Measurements from ENCODE around the gene MRPL53. TPM values are rescaled to one million over a fixed set of nuclear protein-coding genes. Genes with fewer than 3 reads are reported as not detected.

Gene MRPL53
- total and polyA plus RNA-seq, 2 of the 13 experiments (the other 11 are each of a cell fraction or from before 2014, with no cell fraction given) = 34.3 to 51.9 TPM

DNA sequence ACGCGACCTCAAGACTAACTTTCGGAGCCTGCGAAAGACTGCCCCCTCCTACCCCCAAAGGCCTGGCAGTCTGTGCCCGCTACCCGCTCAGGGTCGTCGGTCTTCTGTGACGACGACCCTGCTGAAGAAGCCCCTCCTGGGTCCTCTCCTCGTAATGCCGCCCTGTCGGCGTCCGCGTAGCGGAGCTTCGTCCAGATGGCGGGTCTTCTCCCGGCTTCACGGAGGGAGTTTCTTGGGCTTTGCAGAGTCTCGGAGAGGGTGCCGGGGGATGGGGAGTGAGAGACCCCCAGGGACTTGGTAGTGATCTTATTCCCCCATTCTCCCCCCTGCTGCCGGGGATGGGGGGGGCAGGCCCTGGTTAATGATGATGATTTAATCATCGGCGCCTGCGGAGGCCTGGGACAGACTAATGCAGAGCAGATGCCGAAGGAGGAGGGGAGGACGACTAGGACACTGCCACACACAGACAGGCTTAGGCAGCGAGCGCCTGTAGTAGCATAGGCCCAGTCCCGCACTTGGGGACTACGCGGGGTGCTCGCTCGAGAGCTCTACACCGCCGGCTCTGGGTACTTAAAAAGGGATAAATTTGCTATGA is 35.5 kb upstream of the MRPL53 start (continued):
- TF ChIP-seq, protein P1, sequence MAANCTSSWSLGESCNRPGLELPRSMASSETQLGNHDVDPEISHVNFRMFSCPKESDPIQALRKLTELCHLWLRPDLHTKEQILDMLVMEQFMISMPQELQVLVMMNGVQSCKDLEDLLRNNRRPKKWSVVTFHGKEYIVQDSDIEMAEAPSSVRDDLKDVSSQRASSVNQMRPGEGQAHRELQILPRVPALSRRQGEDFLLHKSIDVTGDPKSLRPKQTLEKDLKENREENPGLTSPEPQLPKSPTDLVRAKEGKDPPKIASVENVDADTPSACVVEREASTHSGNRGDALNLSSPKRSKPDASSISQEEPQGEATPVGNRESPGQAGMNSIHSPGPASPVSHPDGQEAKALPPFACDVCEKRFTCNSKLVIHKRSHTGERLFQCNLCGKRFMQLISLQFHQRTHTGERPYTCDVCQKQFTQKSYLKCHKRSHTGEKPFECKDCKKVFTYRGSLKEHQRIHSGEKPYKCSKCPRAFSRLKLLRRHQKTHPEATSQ (CRISPR knock-in tag; IDR thresholded peaks at IDR 0.05; ENCODE audit: borderline replicate concordance) = no peak
- 0 out of 2 replicates have a peak, but pooled peaks have one; percentile 43 for TF ChIP-seq ESRRA (CRISPR knock-in tag; IDR thresholded peaks at IDR 0.05; ENCODE audit: low read depth)
- no peak for TF ChIP-seq RFXANK (CRISPR knock-in tag; IDR thresholded peaks at IDR 0.05)
- no peak for TF ChIP-seq JDP2 (CRISPR knock-in tag; IDR thresholded peaks at IDR 0.05; ENCODE audit: borderline replicate concordance)
- TF ChIP-seq, protein P2, sequence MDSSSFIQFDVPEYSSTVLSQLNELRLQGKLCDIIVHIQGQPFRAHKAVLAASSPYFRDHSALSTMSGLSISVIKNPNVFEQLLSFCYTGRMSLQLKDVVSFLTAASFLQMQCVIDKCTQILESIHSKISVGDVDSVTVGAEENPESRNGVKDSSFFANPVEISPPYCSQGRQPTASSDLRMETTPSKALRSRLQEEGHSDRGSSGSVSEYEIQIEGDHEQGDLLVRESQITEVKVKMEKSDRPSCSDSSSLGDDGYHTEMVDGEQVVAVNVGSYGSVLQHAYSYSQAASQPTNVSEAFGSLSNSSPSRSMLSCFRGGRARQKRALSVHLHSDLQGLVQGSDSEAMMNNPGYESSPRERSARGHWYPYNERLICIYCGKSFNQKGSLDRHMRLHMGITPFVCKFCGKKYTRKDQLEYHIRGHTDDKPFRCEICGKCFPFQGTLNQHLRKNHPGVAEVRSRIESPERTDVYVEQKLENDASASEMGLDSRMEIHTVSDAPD (CRISPR knock-in tag; IDR thresholded peaks at IDR 0.05) = no peak
- no peak for TF ChIP-seq EP300 (IDR thresholded peaks at IDR 0.05; ENCODE audit: low read depth in 2 of 2, low read length in 2 of 2)
- TF ChIP-seq EP300 (CRISPR knock-in tag; IDR thresholded peaks at IDR 0.05; ENCODE audit: borderline replicate concordance) = no peak
- TF ChIP-seq, protein P3, sequence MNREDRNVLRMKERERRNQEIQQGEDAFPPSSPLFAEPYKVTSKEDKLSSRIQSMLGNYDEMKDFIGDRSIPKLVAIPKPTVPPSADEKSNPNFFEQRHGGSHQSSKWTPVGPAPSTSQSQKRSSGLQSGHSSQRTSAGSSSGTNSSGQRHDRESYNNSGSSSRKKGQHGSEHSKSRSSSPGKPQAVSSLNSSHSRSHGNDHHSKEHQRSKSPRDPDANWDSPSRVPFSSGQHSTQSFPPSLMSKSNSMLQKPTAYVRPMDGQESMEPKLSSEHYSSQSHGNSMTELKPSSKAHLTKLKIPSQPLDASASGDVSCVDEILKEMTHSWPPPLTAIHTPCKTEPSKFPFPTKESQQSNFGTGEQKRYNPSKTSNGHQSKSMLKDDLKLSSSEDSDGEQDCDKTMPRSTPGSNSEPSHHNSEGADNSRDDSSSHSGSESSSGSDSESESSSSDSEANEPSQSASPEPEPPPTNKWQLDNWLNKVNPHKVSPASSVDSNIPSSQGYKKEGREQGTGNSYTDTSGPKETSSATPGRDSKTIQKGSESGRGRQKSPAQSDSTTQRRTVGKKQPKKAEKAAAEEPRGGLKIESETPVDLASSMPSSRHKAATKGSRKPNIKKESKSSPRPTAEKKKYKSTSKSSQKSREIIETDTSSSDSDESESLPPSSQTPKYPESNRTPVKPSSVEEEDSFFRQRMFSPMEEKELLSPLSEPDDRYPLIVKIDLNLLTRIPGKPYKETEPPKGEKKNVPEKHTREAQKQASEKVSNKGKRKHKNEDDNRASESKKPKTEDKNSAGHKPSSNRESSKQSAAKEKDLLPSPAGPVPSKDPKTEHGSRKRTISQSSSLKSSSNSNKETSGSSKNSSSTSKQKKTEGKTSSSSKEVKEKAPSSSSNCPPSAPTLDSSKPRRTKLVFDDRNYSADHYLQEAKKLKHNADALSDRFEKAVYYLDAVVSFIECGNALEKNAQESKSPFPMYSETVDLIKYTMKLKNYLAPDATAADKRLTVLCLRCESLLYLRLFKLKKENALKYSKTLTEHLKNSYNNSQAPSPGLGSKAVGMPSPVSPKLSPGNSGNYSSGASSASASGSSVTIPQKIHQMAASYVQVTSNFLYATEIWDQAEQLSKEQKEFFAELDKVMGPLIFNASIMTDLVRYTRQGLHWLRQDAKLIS (CRISPR knock-in tag; IDR thresholded peaks at IDR 0.05) = no peak
- no peak for TF ChIP-seq EEA1 (CRISPR knock-in tag; IDR thresholded peaks at IDR 0.05; ENCODE audit: borderline replicate concordance)
- no peak for TF ChIP-seq CREB1 (IDR thresholded peaks at IDR 0.05)
- peak; percentile 19 for TF ChIP-seq CREB1 (CRISPR knock-in tag; IDR thresholded peaks at IDR 0.05)
- no peak; the same call in 1 of the 2 replicates for TF ChIP-seq ZNF350 (CRISPR knock-in tag; IDR thresholded peaks at IDR 0.05; ENCODE audit: borderline replicate concordance, low read depth)
- TF ChIP-seq HNRNPL (IDR thresholded peaks at IDR 0.05; ENCODE audit: low read depth, low read length) = 0 out of 2 replicates have a peak, but pooled peaks have one; percentile 3
- TF ChIP-seq TBL1XR1 (IDR thresholded peaks at IDR 0.05; ENCODE audit: borderline replicate concordance, low read length, partially characterized antibody) = no peak
- TF ChIP-seq ZNF737 (CRISPR knock-in tag; IDR thresholded peaks at IDR 0.05; ENCODE audit: borderline replicate concordance) = no peak
- TF ChIP-seq KMT2A (CRISPR knock-in tag; IDR thresholded peaks at IDR 0.05) = no peak
- TF ChIP-seq TBX3 (IDR thresholded peaks at IDR 0.05; ENCODE audit: borderline replicate concordance) = no peak
- TF ChIP-seq ONECUT2 (CRISPR knock-in tag; IDR thresholded peaks at IDR 0.05) = no peak
- TF ChIP-seq EHMT2 (IDR thresholded peaks at IDR 0.05; ENCODE audit: borderline replicate concordance, low read depth, low read length) = no peak
- TF ChIP-seq ZNF18 (CRISPR knock-in tag; IDR thresholded peaks at IDR 0.05; ENCODE audit: insufficient replicate concordance) = peak; percentile 40
- peak; percentile 43; the same call in 1 of the 2 replicates for TF ChIP-seq RXRA (CRISPR knock-in tag; IDR thresholded peaks at IDR 0.05)

Measured in HepG2 (cell line).